Astrocyte (in vitro differentiated cells and primary cell): ENCODE measurements around the gene HNRNPA0. TPM values are rescaled to one million over a fixed set of nuclear protein-coding genes. Genes with fewer than 3 reads are reported as not detected.

Experiments
- DNase-seq: peaks from one replicate; pipeline ENCODE4 v3.0.0-alpha.2; 2010; ENCODE audit warnings: low read depth
- FAIRE-seq: peaks from 2 replicates; lab custom pipeline; 2011; peaks lifted over from hg19 to GRCh38; lab: Jason Lieb, UNC
- H2AFZ ChIP-seq: 2 replicates; pipeline ENCODE4 v1.6.0; 2012; ENCODE audit warnings: low read depth, low read length, inconsistent platforms
- H3K27ac ChIP-seq: 2 replicates; pipeline ENCODE4 v1.5.1; 2011; ENCODE audit warnings: low read depth, low read length, inconsistent platforms
- H3K27me3 ChIP-seq: 2 replicates; pipeline ENCODE4 v1.6.0; 2011; ENCODE audit warnings: low read length, inconsistent platforms; ENCODE audit not compliant: insufficient read depth
- H3K36me3 ChIP-seq: 2 replicates; pipeline ENCODE4 v1.5.1; 2011; ENCODE audit warnings: low read length, inconsistent platforms; ENCODE audit not compliant: insufficient read depth
- H3K4me1 ChIP-seq: 2 replicates; pipeline ENCODE4 v1.5.1; 2011; ENCODE audit warnings: low read length, inconsistent platforms; ENCODE audit not compliant: insufficient read depth
- H3K4me2 ChIP-seq: 2 replicates; pipeline ENCODE4 v1.6.0; 2012; ENCODE audit warnings: low read length, inconsistent platforms
- H3K4me3 ChIP-seq: 2 replicates; pipeline ENCODE4 v1.5.1; 2011; ENCODE audit warnings: low read depth, mild to moderate bottlenecking, low read length, inconsistent platforms; ENCODE audit not compliant: insufficient read depth
- H3K79me2 ChIP-seq: 2 replicates; pipeline ENCODE4 v1.6.0; 2012; ENCODE audit warnings: mild to moderate bottlenecking, low read length, inconsistent platforms; ENCODE audit not compliant: insufficient read depth
- H3K9ac ChIP-seq: 2 replicates; pipeline ENCODE4 v1.6.0; 2012; ENCODE audit warnings: mild to moderate bottlenecking, low read length, inconsistent platforms
- H3K9me3 ChIP-seq: 2 replicates; pipeline ENCODE4 v1.5.1; 2012; ENCODE audit warnings: low read depth, mild to moderate bottlenecking, low read length, inconsistent platforms; ENCODE audit not compliant: insufficient read depth
- H4K20me1 ChIP-seq: 2 replicates; pipeline ENCODE4 v1.6.0; 2012; ENCODE audit warnings: low read length, inconsistent platforms; ENCODE audit not compliant: insufficient read depth
- H3K27ac Mint-ChIP-seq: one replicate; pipeline ENCODE4 v1.8.0; 2021; ENCODE audit warnings: mild to moderate bottlenecking, mixed read lengths; ENCODE audit not compliant: unreplicated experiment
- H3K27me3 Mint-ChIP-seq: one replicate; pipeline ENCODE4 v1.8.0; 2021; ENCODE audit warnings: low read depth, mixed read lengths; ENCODE audit not compliant: unreplicated experiment
- H3K36me3 Mint-ChIP-seq: one replicate; pipeline ENCODE4 v1.8.0; 2021; ENCODE audit warnings: low read depth, mixed read lengths; ENCODE audit not compliant: unreplicated experiment
- H3K4me1 Mint-ChIP-seq: one replicate; pipeline ENCODE4 v1.8.0; 2021; ENCODE audit warnings: low read depth, mixed read lengths; ENCODE audit not compliant: unreplicated experiment
- H3K4me3 Mint-ChIP-seq: one replicate; pipeline ENCODE4 v1.8.0; 2021; ENCODE audit warnings: mild to moderate bottlenecking, moderate library complexity, mixed read lengths; ENCODE audit not compliant: unreplicated experiment
- H3K9me3 Mint-ChIP-seq: one replicate; pipeline ENCODE4 v1.8.0; 2021; ENCODE audit warnings: mild to moderate bottlenecking, mixed read lengths; ENCODE audit not compliant: unreplicated experiment
- CTCF ChIP-seq: IDR thresholded peaks from 2 replicates; pipeline ENCODE4 v1.5.1; 2011; ENCODE audit warnings: low read depth, mild to moderate bottlenecking, inconsistent platforms, low read length, moderate library complexity; ENCODE audit not compliant: insufficient read depth
- EZH2 ChIP-seq: IDR thresholded peaks from 2 replicates; pipeline ENCODE4 v1.6.1; 2012; ENCODE audit warnings: mild to moderate bottlenecking, low read length, inconsistent platforms; ENCODE audit not compliant: insufficient read depth
- total RNA-seq: library from RNA; stranded (reverse); gene quantifications from 2 replicates; pipeline ENCODE4 v1.2.1, GENCODE V29; 2021

HNRNPA0 gene
- total RNA-seq, 1 donor from 2014 or later: 29.5 TPM

- H3K36me3 ChIP-seq: peaks cover 8% of the 10 kb centered on the region
- no peak for FAIRE-seq
- H3K4me3 ChIP-seq: peak overlapping the region; percentile 30
- peak overlapping the region; percentile 98 for H3K4me3 Mint-ChIP-seq
- no peak overlapping the region for H2AFZ ChIP-seq
- H3K4me2 ChIP-seq: peak overlapping the region; percentile 93
- H3K9me3 Mint-ChIP-seq: no peaks in the 10 kb centered on the region
- H3K9me3 ChIP-seq: no peaks in the 10 kb centered on the region
- H3K79me2 ChIP-seq: peaks cover 58% of the 10 kb centered on the region
- peaks cover 3% of the 10 kb centered on the region for H3K4me1 ChIP-seq
- DNase-seq: no peak
- H3K27me3 ChIP-seq: no peaks in the 10 kb centered on the region
- no peak overlapping the region for H3K27ac Mint-ChIP-seq
- H3K36me3 Mint-ChIP-seq: peaks cover 7% of the 10 kb centered on the region
- no peak overlapping the region for H3K27ac ChIP-seq
- TF ChIP-seq EZH2: no peak
- no peak for TF ChIP-seq CTCF
- H3K9ac ChIP-seq: no peak overlapping the region
- H3K27me3 Mint-ChIP-seq: no peaks in the 10 kb centered on the region
- peaks cover 76% of the 10 kb centered on the region for H4K20me1 ChIP-seq
- H3K4me1 Mint-ChIP-seq: peaks cover 13% of the 10 kb centered on the region
Measured at GRCh38 chr5:137750436-137750835, 3.7 kb downstream of the HNRNPA0 start.

- H3K9me3 Mint-ChIP-seq: no peaks in the 10 kb centered on the region
- Histone ChIP-seq H3K4me2 (no peak overlapping the region), H3K27ac (no peak overlapping the region), H3K36me3 (peaks cover 8% of the 10 kb centered on the region), H3K4me3 (no peak overlapping the region), H2AFZ (no peak overlapping the region), H3K27me3 (no peaks in the 10 kb centered on the region), H3K4me1 (peaks cover 3% of the 10 kb centered on the region), H3K9ac (no peak overlapping the region), H3K9me3 (no peaks in the 10 kb centered on the region), H4K20me1 (peaks cover 67% of the 10 kb centered on the region), H3K79me2 (peaks cover 45% of the 10 kb centered on the region)
- H3K27ac Mint-ChIP-seq: no peak overlapping the region
- DNase-seq (no peak), FAIRE-seq (no peak)
- TF ChIP-seq CTCF: no peak
- TF ChIP-seq EZH2: no peak
- H3K36me3 Mint-ChIP-seq: peaks cover 4% of the 10 kb centered on the region
- no peaks in the 10 kb centered on the region for H3K27me3 Mint-ChIP-seq
- no peak overlapping the region for H3K4me3 Mint-ChIP-seq
- H3K4me1 Mint-ChIP-seq: peaks cover 10% of the 10 kb centered on the region
Measured at GRCh38 chr5:137747848-137748247, 6.3 kb downstream of the HNRNPA0 start.

- no peaks in the 10 kb centered on the region for H3K79me2 ChIP-seq
- DNase-seq (peak; percentile 43), FAIRE-seq (peak; percentile 68)
Measured at GRCh38 chr5:137743031-137743640, 11.0 kb downstream of the HNRNPA0 start.

More at GRCh38 chr5:137743031-137743640, 11.0 kb downstream of the HNRNPA0 start:
- H3K4me3 Mint-ChIP-seq: no peak overlapping the region
- no peak overlapping the region for H3K27ac ChIP-seq
- no peak overlapping the region for H3K27ac Mint-ChIP-seq
- H4K20me1 ChIP-seq: peaks cover 20% of the 10 kb centered on the region
- H3K9me3 Mint-ChIP-seq: peaks cover 4% of the 10 kb centered on the region
- H3K9me3 ChIP-seq: no peaks in the 10 kb centered on the region
- H3K4me2 ChIP-seq: no peak overlapping the region
- no peaks in the 10 kb centered on the region for H3K36me3 Mint-ChIP-seq
- H2AFZ ChIP-seq: no peak overlapping the region
- peak; percentile 52 for TF ChIP-seq CTCF
- no peak for TF ChIP-seq EZH2
- H3K9ac ChIP-seq: no peak overlapping the region
- H3K4me3 ChIP-seq: no peak overlapping the region
- no peaks in the 10 kb centered on the region for H3K4me1 ChIP-seq
- H3K36me3 ChIP-seq: no peaks in the 10 kb centered on the region
- H3K27me3 ChIP-seq: no peaks in the 10 kb centered on the region
- no peaks in the 10 kb centered on the region for H3K4me1 Mint-ChIP-seq
- peaks cover 2% of the 10 kb centered on the region for H3K27me3 Mint-ChIP-seq
